Fibroblast of upper back skin (primary cell): ENCODE results near the gene SLC27A4.
A peak's percentile ranks its signal among the peaks of the same experiment; 100 is the strongest.

ENCODE experiments used
- DNase-seq: peaks from one replicate; pipeline ENCODE4 v3.0.0-alpha.2; 2013

The SLC27A4 gene

GRCh38 chr9:128369024-128369706, 28.8 kb downstream of the SLC27A4 start:
- DNase-seq, result no peak

- DNase-seq, result no peak
These were observed 30.0 kb downstream of the SLC27A4 start for GRCh38 chr9:128370367-128370751.

DNA sequence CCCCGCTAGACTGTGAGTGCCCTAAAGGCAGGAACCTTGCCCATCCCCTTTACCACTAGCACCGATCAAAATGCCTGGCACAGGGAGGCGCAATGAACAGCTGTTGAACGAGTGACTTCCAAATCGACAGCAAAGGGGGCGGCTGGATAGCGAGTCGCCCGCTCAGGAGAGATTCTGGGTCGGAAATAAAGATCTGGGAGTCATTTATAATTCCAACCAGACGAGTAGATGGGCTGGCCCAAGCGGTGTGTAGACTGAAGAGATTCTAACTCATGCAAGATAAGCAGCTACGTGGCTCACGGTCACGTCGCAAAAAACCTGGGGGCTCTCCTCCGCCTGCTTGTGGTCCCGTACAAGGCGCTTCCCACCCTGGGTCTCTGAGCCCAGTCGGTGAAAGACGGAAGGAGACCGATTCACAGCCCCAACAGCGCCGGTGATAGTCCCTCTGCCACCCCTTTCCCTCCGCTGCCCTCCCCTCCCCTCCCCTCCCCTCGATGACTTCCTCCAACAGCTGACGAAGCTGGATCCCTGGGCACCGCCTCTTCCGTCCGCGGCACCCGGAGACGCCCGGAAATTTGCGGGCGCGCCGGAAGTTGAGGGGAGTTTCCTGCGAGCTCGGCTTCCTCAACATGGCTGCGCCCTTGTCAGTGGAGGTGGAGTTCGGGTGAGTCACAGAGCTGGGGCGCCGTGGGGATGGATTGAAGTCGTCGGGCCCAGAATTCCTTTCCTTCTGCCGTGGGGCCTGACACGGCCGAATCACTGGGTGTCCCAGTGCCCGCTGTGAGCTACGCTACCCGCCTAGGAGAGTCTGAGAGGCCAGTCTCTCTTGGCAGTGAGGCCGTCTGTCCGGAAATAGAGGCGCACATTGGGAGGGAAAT, 30.7 kb downstream of the SLC27A4 start, which contains the start of gene URM1:
Gene URM1 (plus strand): TSS at position 623 of the 878 bp plus-strand sequence. CDS start 7 bp downstream, at position 630.
- peak; percentile 97 for DNase-seq

GRCh38 chr9:128371630-128372117, 31.3 kb downstream of the SLC27A4 start:
- no peak for DNase-seq

DNA sequence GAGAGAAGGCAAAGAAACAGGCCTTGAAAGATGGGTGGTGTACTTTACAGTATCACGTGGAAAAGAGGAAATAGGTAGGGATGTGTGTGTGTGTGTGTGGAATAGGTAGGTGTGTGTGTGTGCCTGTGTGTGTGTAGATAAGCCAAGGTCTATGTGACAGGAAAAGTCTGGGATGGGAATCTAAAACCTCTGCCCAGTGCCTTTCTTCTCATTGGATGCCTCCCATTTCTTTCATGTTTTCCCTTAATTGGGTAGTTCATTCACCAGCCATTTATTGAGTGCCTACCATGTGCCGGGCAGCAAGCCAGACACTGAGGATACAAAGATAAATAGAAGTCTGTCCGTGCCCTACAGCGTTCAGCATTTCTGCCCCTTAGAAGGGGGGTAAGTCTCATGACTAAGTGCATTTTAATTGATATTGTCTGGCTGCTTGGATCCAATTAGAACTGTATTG, 31.9 kb downstream of the SLC27A4 start:
- DNase-seq, result no peak

- DNase-seq, result no peak
These were observed 32.5 kb downstream of the SLC27A4 start for GRCh38 chr9:128372784-128373183.

DNA sequence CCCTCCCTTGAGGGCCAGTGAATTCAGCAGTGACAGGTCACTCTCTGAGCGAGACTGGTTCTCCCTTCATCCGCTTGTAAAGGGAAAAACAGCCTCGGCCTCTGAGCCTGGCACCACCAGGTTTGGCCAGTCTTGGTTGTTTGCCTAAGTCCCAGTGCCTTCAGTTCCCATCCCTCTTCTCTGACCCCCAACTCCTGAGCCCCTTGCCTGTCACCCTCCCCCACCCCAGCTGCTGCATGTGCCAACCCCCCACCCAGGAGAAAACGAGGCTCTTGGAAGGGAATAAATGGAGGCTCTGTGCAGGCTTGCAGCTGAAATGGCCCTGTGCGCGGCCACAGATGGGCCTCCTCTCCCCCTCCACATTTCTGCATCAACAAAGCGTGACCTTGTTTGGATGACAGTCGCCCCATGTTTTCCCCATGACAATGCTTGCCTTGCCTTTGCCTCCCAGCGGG, 33.9 kb downstream of the SLC27A4 start:
- DNase-seq, result no peak

DNA sequence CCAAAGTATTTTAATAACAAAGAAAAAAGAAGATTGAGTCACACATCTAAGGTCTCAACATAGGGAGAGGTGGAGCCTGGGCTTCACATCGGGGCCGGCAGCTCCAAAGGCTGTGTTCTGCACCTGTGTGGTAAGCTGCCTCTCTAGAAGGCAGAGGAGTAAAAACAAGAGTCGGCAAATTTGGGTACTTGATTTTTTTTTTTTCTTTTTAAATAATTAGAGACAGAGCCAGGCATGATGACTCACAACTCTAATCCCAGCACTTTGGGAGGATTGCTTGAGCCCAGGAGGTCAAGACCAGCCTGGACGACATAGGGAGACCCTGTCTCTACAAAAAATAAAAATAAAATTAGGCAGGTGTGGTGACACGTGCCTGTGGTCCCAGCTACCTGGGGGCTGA, 35.5 kb downstream of the SLC27A4 start:
- DNase-seq, result no peak

- no peak for DNase-seq
These were observed 41.9 kb downstream of the SLC27A4 start for GRCh38 chr9:128382261-128382660.

- no peak for DNase-seq
These were observed 42.9 kb downstream of the SLC27A4 start for GRCh38 chr9:128383007-128383753.

- no peak for DNase-seq
These were observed 43.5 kb downstream of the SLC27A4 start for GRCh38 chr9:128383791-128384190.

- DNase-seq, result no peak
These were observed 44.6 kb downstream of the SLC27A4 start for GRCh38 chr9:128384801-128385495.

GRCh38 chr9:128385496-128386460, 45.5 kb downstream of the SLC27A4 start:
- DNase-seq, result no peak

GRCh38 chr9:128388150-128388549, 47.8 kb downstream of the SLC27A4 start:
- no peak for DNase-seq

- DNase-seq, result no peak
These were observed 49.2 kb downstream of the SLC27A4 start for GRCh38 chr9:128389395-128390149.

DNA sequence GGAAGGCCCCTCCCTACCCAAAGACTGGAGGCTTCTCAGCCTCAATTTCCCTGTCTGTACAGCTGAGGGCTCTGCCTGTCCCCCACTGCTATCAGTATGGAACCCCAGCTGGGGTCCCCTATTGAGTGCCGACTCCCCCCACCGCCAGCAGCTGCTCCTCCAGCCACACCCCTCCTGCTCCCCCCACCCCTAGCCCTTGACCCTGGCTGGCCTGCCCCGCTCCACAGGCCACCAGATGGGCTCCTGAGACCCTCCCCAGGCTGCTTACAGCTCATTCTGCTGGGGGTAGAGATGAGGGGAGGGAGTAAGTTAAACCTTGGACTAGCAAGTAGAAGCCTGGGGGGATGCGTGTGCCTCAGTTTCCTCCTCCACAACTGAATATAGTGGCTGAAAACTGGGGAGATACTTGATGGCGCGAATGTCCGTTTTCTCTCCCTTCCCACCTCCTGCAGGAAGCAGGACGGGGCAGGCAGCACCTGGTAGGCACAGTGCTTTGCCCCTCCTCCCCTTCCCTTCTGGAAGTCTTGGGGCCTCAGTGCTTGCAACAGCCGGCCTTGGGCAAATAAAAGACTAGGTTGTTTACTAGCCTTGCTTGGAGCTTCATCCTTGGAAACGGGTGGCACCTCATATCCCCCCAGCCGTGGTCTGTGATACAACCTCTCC, 50.0 kb downstream of the SLC27A4 start:
- DNase-seq, result no peak

- no peak for DNase-seq
These were observed 50.7 kb downstream of the SLC27A4 start for GRCh38 chr9:128390813-128391711.

DNA sequence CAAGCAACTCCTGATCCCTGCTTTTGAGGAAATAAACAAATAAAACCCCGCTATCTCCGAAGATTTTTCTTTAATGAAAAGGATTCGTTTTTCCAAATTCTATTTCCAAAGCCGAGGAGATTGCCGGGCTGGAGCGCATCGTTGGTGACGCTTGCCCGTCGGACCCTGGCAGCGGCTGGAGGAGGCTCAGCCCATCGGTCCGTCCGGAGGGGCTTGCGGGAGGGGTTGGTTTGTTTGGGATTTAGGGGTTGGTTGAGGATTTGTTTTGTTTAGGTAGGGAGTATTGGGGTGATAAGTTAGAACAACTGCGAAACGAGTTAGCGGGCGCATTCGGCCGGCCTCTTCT, 51.6 kb downstream of the SLC27A4 start:
- DNase-seq, result no peak
